ENCODE data around the gene SEC22A. TPM values are rescaled to one million over a fixed set of nuclear protein-coding genes. Genes with fewer than 3 reads are reported as not detected.

Gene SEC22A
- total and polyA plus RNA-seq, 10 of the 15 experiments (the other 5 are each of a cell fraction or from before 2014, with no cell fraction given), result 19.3 to 70.3 (median 36.7) TPM

GRCh38 chr3:123289391-123290106 is 87.8 kb downstream of the SEC22A start:
- H3K9ac ChIP-seq (ENCODE audit: control insufficient read depth, insufficient read depth, low read length), result no peak overlapping the region
- intact Hi-C loops (cut with micrococcal nuclease; ENCODE audit: unreplicated experiment) (no loop called here), in situ Hi-C loops (cut with MboI) (no loop called here)
- BruUV-seq (replicated peaks), result no TSS peak
- no peak for FAIRE-seq
- WGBS (ENCODE audit: insufficient coverage, insufficient replicate concordance, low lambda C conversion rate, missing lambda C conversion rate), result 59% methylated on average over 20 of the region's 20 CpGs
- H3K27me3 ChIP-seq (replicated peaks in 1 of 2; ENCODE audit: control insufficient read depth in 2 of 2, insufficient read depth in 2 of 2, low read length in 1 of 2), result no peaks in the 10 kb centered on the region; a peak in 1 of 4 replicates
- H3K27ac ChIP-seq (ENCODE audit: control insufficient read depth, insufficient read depth), result no peak overlapping the region
- ChIA-PET SMC1A (ENCODE audit: uncharacterized antibody, unreplicated experiment) (no interaction called here), RAD21 (ENCODE audit: unreplicated experiment) (no interaction called here), CTCF (no interaction called here), POLR2A (no interaction called here)
- H2AFZ ChIP-seq (ENCODE audit: control insufficient read depth, low read depth, low read length), result no peak overlapping the region
- no peaks in the 10 kb centered on the region for H3K4me1 ChIP-seq (ENCODE audit: control insufficient read depth, insufficient read depth, low read length)
- H3K9me3 ChIP-seq (replicated peaks; ENCODE audit: control insufficient read depth, insufficient read depth, low read length), result no peaks in the 10 kb centered on the region
- H4K20me1 ChIP-seq (ENCODE audit: control insufficient read depth, insufficient read depth), result no peaks in the 10 kb centered on the region
- no peak overlapping the region for H3K4me2 ChIP-seq (ENCODE audit: control insufficient read depth, insufficient read depth)
- H3K36me3 ChIP-seq (ENCODE audit: control insufficient read depth in 2 of 2, insufficient read depth in 2 of 2, low read length in 1 of 2), result no peaks in the 10 kb centered on the region
- no peak for DNase-seq (ENCODE audit: low read depth, low spot score)
- TF ChIP-seq SREBF1 (IDR thresholded peaks at IDR 0.05; ENCODE audit: low read length), result no peak
- no peak for TF ChIP-seq ZBTB40 (IDR thresholded peaks at IDR 0.05; ENCODE audit: borderline replicate concordance)
- no peak for TF ChIP-seq NBN (IDR thresholded peaks at IDR 0.05)
- TF ChIP-seq ATF7 (IDR thresholded peaks at IDR 0.05; ENCODE audit: low read depth), result no peak
- no peak for TF ChIP-seq HCFC1 (IDR thresholded peaks at IDR 0.05; ENCODE audit: low read length)
- TF ChIP-seq EGR1 (IDR thresholded peaks at IDR 0.05; ENCODE audit: borderline replicate concordance in 1 of 2, low read depth in 2 of 2, low read length in 2 of 2), result no peak
- H3K4me3 ChIP-seq, result no peak overlapping the region
- ATAC-seq, result no peak
- H3K79me2 ChIP-seq (ENCODE audit: control insufficient read depth, insufficient read depth, low read length), result no peaks in the 10 kb centered on the region

Measured in GM12878 (cell line).